ENCODE results near the gene FSIP1. TPM values are rescaled to one million over a fixed set of nuclear protein-coding genes. Genes with fewer than 3 reads are reported as not detected.

Gene FSIP1
- total and polyA plus RNA-seq, 7 donors, result 0.04 to 2.4 (median 0.63) TPM; not detected in 1

GRCh38 chr15:39710681-39711080, 72.0 kb downstream of the FSIP1 start:
- H3K27ac ChIP-seq, result no peak overlapping the region
- no peaks in the 10 kb centered on the region for H3K9me3 ChIP-seq
- no peaks in the 10 kb centered on the region for H3K36me3 ChIP-seq (ENCODE audit: insufficient read depth in 1 of 2, low read depth in 1 of 2)
- H3K4me3 ChIP-seq, result no peak overlapping the region
- WGBS, 3 donors, result 15 to 24% (median 21%) methylated on average over 2 of the region's 2 CpGs
- intact Hi-C loops (cut with DNase I), result no loop called here
- no peak for DNase-seq
- no peaks in the 10 kb centered on the region for H3K27me3 ChIP-seq (ENCODE audit: insufficient read depth in 3 of 3, low read length in 2 of 3)
- no peak for ATAC-seq
- H3K4me1 ChIP-seq, result no peaks in the 10 kb centered on the region
- no peak for TF ChIP-seq CTCF (IDR thresholded peaks at IDR 0.05)

- no peaks in the 10 kb centered on the region for H3K36me3 ChIP-seq (ENCODE audit: insufficient read depth in 1 of 2, low read depth in 1 of 2)
- H3K27me3 ChIP-seq (ENCODE audit: insufficient read depth in 3 of 3, low read length in 2 of 3), result no peaks in the 10 kb centered on the region
- DNase-seq (no peak), ATAC-seq (no peak)
- no peaks in the 10 kb centered on the region for H3K4me1 ChIP-seq
- H3K4me3 ChIP-seq, result no peak overlapping the region
- 91 to 97% (median 93%) methylated on average over 4 of the region's 4 CpGs for WGBS, 3 donors
- no peak overlapping the region for H3K27ac ChIP-seq
- TF ChIP-seq CTCF (IDR thresholded peaks at IDR 0.05), result no peak
- intact Hi-C loops (cut with DNase I), result no loop called here
- no peaks in the 10 kb centered on the region for H3K9me3 ChIP-seq
Observed at GRCh38 chr15:39709941-39710340, 72.7 kb downstream of the FSIP1 start.

GRCh38 chr15:39706206-39706605, 76.4 kb downstream of the FSIP1 start:
- intact Hi-C loops (cut with DNase I), result no loop called here
- ATAC-seq (no peak), DNase-seq (no peak)
- Histone ChIP-seq H3K9me3 (no peaks in the 10 kb centered on the region), H3K27me3 (ENCODE audit: insufficient read depth in 3 of 3, low read length in 2 of 3) (no peaks in the 10 kb centered on the region), H3K4me3 (no peak overlapping the region), H3K4me1 (no peaks in the 10 kb centered on the region), H3K27ac (no peak overlapping the region), H3K36me3 (ENCODE audit: insufficient read depth in 1 of 2, low read depth in 1 of 2) (no peaks in the 10 kb centered on the region)
- 82 to 88% (median 84%) methylated on average over 2 of the region's 2 CpGs for WGBS, 3 donors
- TF ChIP-seq CTCF (IDR thresholded peaks at IDR 0.05), result no peak

GRCh38 chr15:39704689-39705088, 78.0 kb downstream of the FSIP1 start:
- 67 to 69% (median 68%) methylated on average over 1 of the region's 1 CpG for WGBS, 3 donors
- Histone ChIP-seq H3K9me3 (no peaks in the 10 kb centered on the region), H3K4me3 (no peak overlapping the region), H3K36me3 (ENCODE audit: insufficient read depth in 1 of 2, low read depth in 1 of 2) (no peaks in the 10 kb centered on the region), H3K27ac (no peak overlapping the region), H3K27me3 (ENCODE audit: insufficient read depth in 3 of 3, low read length in 2 of 3) (no peaks in the 10 kb centered on the region), H3K4me1 (no peaks in the 10 kb centered on the region)
- no peak for TF ChIP-seq CTCF (IDR thresholded peaks at IDR 0.05)
- no peak for ATAC-seq
- no peak for DNase-seq
- intact Hi-C loops (cut with DNase I), result no loop called here

GRCh38 chr15:39704235-39704634, 78.4 kb downstream of the FSIP1 start:
- Histone ChIP-seq H3K4me1 (no peaks in the 10 kb centered on the region), H3K9me3 (no peaks in the 10 kb centered on the region), H3K36me3 (ENCODE audit: insufficient read depth in 1 of 2, low read depth in 1 of 2) (no peaks in the 10 kb centered on the region), H3K27ac (no peak overlapping the region), H3K27me3 (ENCODE audit: insufficient read depth in 3 of 3, low read length in 2 of 3) (no peaks in the 10 kb centered on the region), H3K4me3 (no peak overlapping the region)
- ATAC-seq (no peak), DNase-seq (no peak)
- intact Hi-C loops (cut with DNase I), result no loop called here
- 82 to 89% (median 84%) methylated on average over 5 of the region's 5 CpGs for WGBS, 3 donors
- TF ChIP-seq CTCF (IDR thresholded peaks at IDR 0.05), result no peak

Data from psoas muscle (tissue), 8 donors.